DMS153 treated with DMSO at 0.1 percent for 48 hours (cell line): Measurements from ENCODE around the gene MFSD6.
"Not testable (repeated sequence)": the region's sequence is repeated elsewhere in the genome, so short reads cannot be mapped to it uniquely, and the experiment has no call there.

Experiments
- DNase-seq: peaks from one replicate; lab custom pipeline; 2025; ENCODE audit not compliant: unreplicated experiment; lab: John Stamatoyannopoulos, UW

Gene MFSD6

GRCh38 chr2:190405070-190405469 is 3.1 kb upstream of the MFSD6 start:
- no peak for DNase-seq

GRCh38 chr2:190405995-190406394 is 2.2 kb upstream of the MFSD6 start:
- no peak for DNase-seq

GRCh38 chr2:190406805-190407204 is 1.4 kb upstream of the MFSD6 start:
- DNase-seq: no peak

- DNase-seq: no peak
Measured at GRCh38 chr2:190407246-190407661, 901 bp upstream of the MFSD6 start.

- peak; percentile 46 for DNase-seq
Measured at GRCh38 chr2:190408538-190409271, 550 bp downstream of the MFSD6 start.

GRCh38 chr2:190409616-190410015 is 1.5 kb downstream of the MFSD6 start:
- no peak for DNase-seq

GRCh38 chr2:190410166-190410565 is 2.0 kb downstream of the MFSD6 start:
- DNase-seq: no peak

- DNase-seq: no peak
Measured at GRCh38 chr2:190412966-190413365, 4.8 kb downstream of the MFSD6 start.

- peak; percentile 38 for DNase-seq
Measured at GRCh38 chr2:190413421-190413820, 5.3 kb downstream of the MFSD6 start.

GRCh38 chr2:190415251-190415650 is 7.1 kb downstream of the MFSD6 start:
- DNase-seq: no peak

- DNase-seq: no peak
Measured at GRCh38 chr2:190415794-190416775, 7.9 kb downstream of the MFSD6 start.

- no peak for DNase-seq
Measured at GRCh38 chr2:190417045-190417842, 9.1 kb downstream of the MFSD6 start.

- no peak for DNase-seq
Measured at GRCh38 chr2:190418727-190419126, 10.6 kb downstream of the MFSD6 start.

- DNase-seq: no peak
Measured at GRCh38 chr2:190420801-190421200, 12.6 kb downstream of the MFSD6 start.

GRCh38 chr2:190425221-190425866 is 17.2 kb downstream of the MFSD6 start:
- no peak for DNase-seq

GRCh38 chr2:190425883-190426658 is 17.9 kb downstream of the MFSD6 start:
- no peak for DNase-seq

- DNase-seq: not testable (repeated sequence)
Measured at GRCh38 chr2:190430866-190431265, 22.7 kb downstream of the MFSD6 start.

- DNase-seq: no peak
Measured at GRCh38 chr2:190431907-190432306, 23.8 kb downstream of the MFSD6 start.

GRCh38 chr2:190432567-190433231 is 24.5 kb downstream of the MFSD6 start:
- no peak for DNase-seq
